H4 (cell line): ENCODE data around the gene UNC13A. TPM values are rescaled to one million over a fixed set of nuclear protein-coding genes. Genes with fewer than 3 reads are reported as not detected.
A peak's percentile ranks its signal among the peaks of the same experiment; 100 is the strongest.
"Not testable (repeated sequence)": the region's sequence is repeated elsewhere in the genome, so short reads cannot be mapped to it uniquely, and the experiment has no call there.

Source experiments
- DNase-seq: peaks from one replicate; pipeline ENCODE4 v3.0.0-alpha.2; 2015; ENCODE audit warnings: low spot score
- total RNA-seq: library from RNA; depleted of rRNA; stranded (reverse); fragments of >200 nt; shearing (Covaris generic); gene quantifications from 2 replicates; pipeline ENCODE4 v1.2.3, GENCODE V29; 2014

The UNC13A gene
- total RNA-seq, 1 experiment from 2014 or later, result 0.04 TPM

DNA sequence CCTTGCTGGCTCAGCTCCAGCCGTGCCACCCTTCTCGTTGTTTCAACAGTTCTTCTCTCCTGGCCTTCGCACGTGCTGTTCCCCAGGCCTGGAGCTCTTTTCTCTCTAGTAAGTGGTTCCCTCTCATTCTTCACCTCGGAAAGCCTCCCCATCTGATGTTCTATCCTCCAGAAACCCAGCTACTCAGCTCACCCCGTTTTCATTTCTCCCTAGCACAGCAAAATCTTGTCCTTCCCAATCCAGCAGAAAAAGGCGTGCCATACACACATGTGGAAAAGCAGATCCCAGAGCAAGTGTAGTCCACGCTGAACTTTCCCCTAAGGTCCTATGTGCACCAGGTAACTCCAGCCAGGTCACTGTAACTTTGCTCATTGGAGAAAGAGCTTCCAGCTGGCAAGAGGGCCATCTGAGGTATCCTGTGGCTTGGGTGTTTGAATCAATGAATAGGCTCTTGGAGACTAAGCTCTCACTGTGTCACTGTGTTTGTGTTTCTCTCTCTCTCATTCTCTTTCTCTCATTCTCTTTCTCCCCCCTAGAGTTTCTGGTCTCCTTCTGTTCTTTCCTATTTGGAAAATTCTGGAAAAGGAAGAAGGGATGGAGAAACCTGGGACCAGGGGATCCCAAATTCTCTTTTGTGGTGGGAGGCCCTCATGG is 83.7 kb downstream of the UNC13A start:
- DNase-seq, result no peak

DNA sequence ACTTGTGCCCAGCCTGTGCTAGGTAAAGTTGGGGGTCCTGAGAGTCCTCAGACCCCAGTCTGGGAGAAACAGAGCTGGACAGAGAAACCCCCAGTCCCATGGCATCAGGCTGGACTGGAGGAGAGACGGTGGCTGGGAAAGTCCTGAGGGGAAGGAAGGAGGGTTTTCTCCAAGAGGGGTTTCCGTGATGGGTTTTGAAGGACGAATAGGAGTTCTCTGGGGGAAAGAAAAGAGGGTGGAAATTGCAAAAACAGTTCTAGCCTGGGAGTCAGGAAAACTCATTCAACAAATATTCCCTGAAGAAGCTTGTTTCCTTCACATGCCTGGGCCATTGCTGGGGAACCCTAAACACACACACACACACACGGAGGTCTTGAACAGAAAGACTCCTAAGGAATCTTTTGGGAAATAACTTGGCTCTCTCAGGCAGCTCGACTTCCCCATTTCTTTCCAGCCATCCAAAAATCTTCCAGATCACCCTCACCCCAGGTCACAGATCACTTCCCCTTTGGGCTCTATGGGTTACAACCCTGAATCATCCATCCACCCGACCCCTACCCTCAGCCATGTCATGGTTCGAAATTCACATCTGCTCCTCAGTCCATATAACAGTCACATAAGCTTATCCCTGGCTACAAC is 85.2 kb downstream of the UNC13A start:
- no peak for DNase-seq

DNA sequence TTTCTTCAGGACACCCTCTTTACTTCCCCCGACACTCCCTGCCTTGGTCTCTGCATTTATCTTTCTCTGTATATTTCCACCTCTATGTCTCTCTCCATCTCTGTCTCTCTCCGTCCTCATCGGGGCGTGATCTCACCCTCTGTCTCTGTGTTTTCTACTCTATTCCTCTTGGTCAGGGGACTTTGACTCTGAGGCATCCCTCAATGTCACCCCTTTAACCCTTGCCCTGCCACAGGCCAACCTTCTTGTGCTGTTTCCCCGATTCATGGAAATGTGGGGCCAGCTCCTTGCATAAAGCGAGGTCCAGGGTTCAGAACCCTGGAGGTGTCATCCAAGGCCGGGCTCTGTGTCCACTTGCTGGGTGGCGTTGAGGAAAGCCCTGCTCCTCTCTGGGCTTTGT is 85.9 kb downstream of the UNC13A start:
- no peak for DNase-seq

DNA sequence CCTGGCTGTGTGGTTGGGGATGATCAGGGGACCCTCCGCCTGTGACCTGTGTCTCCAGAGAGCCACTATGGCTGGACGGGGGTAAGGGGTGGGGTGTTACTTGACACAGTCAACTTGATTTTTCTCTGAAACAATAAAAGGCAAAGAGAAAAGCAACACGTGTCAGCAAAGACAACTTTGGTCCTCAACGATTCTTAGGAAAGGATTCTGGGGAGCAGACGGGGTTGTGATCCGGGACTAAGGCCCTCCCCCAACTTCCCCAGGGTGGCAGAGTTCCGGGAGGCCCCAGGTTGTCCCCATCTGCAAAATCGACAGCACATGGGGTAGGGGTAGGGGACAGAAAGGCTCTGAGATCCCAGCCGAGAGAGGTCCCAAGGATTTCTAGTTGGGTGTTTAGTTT is 86.5 kb downstream of the UNC13A start:
- no peak for DNase-seq

DNA sequence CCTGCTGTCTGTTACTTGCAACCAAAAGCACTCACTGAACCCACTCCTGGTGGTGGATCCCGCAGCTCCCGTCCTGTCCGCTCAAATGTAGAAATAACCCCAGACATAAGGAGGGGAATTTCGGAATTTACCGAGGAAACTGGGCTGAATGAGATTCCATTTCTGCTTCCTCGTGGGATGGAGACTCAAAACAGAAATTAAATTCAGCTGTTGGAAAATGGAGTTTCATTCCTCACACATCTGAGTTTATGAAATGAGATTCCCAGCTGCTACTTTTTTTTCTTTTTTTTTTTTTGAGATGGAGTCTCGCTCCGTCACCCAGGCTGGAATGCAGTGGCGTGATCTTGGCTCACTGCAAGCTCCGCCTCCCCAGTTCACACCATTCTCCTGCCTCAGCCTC is 88.4 kb downstream of the UNC13A start:
- no peak for DNase-seq

DNA sequence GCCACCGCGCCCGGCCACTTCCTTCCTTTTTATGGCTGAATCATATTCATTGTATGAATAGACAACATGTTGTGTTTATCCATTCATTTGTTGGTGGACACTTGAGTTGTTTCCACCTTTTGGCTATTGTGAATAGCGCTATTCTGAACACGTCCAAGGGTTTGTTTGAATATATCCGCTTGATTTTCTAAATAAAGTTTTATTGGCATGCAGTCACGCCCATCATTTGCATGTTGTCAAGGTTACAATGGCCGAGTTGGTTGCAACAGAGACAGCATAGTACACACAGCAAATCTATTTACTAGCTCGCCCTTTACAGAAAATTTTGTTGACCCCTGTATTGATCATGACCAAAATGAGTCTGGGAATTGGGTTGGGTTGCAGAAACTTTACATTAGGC is 89.2 kb downstream of the UNC13A start:
- DNase-seq, result no peak

DNA sequence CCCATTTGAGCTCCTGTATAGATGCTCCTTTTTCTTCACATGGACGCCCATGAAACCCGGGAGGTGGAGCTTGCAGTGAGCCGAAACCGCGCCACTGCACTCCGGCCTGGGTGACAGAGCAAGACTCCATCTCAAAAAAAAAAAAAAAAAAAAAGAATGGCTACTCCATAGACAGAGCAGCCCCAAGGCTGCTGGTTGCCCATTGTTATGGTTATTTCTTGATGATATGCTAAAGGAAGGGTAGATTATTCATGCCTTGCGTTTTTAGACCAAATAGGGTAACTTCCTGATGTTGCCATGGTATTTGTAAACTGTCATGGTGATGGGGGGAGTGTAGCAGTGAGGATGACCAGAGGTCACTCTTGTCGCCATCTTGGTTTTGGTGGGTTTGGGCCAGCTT is 90.1 kb downstream of the UNC13A start:
- not testable (repeated sequence) for DNase-seq

DNA sequence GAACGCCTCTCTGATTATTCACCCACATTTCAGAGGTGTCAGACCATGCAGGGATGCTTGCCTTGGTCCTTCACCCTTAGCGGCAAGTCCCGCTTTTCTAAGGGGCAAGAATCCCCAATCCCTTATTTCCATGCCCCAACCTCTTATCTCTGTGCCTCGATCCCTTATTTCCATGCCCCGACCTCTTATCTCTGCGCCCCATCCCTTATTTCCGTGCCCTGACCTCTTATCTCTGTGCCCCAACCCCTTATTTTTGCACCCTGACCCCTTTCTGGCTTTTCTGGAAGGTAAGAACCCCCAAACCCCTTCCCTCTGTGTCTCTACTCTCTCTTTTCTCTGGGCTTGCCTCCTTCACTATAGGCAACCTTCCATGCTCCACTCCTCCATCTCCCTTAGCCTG is 93.9 kb downstream of the UNC13A start:
- not testable (repeated sequence) for DNase-seq

DNA sequence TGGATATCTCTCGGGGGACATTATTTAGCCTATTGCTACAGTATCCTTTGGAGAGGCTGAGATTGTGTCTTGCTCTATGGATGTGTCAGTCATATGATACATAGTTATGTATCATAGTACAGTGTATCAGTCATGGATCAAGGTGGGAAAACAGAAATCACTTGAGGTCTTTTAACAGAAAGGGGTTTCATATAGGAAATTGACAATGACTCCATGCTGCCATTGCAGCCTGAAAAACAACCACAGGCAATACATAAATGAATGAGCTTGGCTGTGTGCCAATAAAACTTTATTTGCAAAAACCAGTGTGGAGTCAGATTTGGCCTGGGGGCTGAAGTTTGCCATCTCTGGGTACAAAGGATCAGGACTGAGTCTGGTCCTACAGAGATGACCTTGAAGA is 97.3 kb downstream of the UNC13A start:
- DNase-seq, result no peak

DNA sequence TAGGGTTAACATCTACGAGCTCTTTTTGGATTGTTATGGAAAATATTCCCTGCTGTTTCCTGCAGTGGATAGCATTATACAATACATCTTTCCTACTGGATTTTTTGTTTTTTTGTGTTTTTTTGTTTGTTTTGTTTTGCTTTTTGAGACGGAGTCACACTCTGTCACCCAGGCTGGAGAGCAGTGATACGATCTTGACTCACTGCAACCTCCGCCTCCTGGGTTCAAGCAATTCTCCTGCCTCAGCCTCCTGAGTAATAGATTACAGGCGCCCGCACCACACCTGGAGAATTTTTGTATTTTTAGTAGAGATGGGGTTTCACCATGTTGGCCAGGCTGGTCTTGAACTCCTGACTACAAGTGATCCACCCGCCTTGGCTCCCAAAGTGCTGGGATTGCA is 102.8 kb downstream of the UNC13A start:
- DNase-seq, result not testable (repeated sequence)

DNA sequence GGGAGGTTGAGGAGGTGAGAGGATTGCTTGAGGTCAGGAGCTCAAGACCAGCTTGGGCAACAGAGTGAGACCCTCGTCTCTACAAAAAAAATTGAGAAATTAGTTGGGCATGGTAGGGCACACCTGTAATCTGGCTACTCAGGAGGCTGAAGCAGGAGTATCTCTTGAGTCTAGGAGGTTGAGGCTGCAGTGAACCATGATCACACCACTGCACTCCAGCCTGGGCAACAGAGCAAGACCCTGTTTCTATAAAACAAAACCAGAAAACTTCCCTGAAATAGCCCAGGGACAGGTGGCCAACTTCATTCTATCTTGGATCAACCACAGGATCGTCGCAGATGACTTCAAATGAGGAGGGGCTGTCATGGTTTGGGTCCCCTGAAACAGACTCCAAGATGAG is 104.0 kb downstream of the UNC13A start:
- no peak for DNase-seq

DNA sequence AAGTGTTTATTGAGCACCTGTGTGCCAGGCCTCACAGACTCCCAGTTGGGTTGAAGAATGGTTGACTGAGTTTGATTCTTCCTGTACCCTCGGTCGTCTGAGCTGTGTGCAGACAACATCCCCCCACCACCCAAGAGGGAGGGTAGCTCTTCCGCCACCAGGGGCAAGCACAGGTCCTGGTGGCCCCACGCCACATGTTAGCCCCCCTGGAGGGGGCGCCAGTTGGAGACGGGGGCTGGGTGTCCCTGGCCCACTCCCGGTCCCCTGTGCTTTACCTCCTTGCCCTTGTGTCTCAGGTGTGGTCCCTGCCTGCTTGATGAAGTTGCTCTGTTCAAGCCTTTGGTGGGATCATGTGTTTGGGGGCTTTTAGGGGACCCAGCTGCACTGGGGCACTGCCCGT is 105.5 kb downstream of the UNC13A start:
- no peak for DNase-seq

DNA sequence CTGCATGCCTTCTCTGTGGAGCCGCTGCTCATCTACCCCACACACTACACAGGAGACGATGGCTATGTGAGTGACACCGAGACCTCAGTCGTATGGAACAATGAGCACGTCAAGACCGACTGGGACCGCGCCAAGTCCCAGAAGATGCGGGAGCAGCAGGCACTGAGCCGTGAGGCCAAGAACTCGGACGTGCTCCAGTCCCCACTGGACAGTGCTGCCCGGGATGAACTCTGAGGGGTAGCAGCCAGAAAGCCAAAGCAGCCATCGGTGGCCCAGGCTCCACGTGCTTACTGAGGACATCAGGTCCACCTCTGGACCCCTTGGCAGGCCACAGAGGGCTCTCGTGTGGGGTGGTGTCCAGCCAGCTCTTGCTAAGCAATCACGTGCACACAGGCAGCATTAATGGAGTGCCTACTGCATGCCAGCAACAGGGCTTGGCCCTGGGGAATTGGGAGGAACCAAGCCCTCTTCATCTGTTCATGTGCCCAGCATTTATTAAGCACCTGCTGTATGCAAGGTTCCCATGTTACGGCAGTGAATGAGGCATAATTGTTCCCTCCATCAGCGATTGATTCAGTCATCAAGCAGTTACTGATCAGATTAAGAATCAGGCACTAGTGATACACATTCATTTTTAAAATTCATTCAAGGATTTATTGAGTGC is 106.8 kb downstream of the UNC13A start:
- DNase-seq, result no peak

DNA sequence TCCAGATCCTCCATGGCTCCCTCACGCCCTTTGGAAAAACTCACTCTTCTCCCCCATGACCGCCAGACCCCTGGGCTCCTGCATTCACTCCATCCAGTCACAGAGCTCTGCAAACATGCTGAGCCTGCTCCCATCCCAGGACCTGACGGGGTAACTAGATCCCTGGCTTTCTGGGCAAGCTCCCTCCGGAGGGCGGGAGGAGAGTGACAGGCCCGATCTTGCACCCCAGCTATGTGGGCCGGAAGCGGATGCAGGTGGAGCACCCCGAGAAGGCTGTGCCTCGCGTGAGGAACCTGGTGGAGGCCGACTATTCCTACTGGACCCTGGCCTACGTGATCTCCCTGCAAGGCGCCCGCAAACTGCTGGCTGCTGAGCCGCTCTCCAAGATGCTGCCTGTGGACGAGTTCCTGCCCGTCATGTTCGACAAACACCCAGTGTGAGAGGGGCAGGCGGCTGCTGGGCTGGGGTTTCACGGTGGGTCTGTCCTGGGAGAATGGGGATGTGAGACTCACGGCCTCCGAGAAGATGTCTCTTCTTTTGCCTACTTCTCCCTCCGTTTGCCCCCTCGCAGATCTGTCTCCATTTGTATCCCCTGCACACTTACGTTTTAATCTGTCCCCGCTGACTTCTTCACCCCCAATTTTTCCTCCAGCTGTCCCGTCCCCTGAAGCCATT is 107.5 kb downstream of the UNC13A start:
- DNase-seq, result no peak

DNA sequence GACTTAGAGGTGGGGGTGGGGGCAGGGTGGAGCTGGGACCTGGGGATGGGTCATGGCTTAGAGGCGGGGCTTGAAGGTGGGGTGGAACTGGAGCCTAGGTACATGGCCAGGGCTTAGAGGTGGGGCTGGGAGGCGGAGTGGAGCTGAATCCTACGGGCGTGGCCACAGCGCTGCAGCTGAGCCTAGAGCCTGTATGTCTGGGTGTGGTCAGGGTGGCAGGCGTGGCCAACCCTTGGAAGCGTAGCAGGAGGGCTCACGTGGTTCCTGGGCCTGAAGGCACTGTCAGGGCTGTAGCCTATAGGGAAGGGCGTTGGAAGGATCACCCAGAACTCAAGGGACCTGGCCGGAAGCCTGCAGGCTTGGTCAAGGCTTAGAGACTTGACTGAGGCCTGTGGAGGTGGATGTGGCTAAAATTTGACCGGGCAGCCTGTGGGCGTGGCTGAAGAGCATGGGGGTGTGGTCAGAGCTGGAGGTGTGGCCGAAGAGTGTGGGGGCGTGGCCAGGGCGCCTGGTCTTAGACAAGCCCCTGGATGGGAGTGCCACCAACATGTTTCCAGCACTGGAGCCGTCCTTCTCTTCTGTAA is 108.4 kb downstream of the UNC13A start:
- DNase-seq, result peak; percentile 42

DNA sequence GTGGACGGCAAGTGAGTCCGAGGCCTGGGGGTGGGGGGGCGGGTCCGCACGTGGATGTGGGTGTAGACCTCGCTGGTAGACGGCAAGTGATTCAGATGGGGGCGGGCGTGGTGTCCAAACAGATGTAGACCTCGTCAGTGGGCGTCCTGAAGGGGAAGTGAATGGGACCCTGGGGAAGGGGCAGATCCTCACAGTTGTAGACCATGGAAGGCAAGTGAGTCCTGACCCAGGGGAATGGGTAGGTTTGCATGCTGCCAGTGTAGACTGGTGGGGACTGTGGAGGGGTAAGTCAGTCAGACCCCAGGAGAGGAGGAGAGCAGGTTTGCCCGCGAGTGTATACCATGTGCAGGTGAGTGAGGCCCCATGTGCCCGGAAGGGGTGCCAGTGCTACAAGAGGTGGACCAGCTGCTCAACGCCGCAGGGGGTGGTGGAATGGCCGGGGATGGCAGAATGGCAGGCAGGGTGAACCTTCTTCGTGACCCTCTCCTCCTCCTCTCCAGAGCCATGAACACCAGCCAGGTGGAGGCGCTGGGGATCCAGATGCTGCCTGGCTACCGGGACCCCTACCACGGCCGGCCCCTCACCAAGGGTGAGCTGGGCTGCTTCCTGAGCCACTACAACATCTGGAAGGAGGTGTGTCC is 110.6 kb downstream of the UNC13A start:
- no peak for DNase-seq

DNA sequence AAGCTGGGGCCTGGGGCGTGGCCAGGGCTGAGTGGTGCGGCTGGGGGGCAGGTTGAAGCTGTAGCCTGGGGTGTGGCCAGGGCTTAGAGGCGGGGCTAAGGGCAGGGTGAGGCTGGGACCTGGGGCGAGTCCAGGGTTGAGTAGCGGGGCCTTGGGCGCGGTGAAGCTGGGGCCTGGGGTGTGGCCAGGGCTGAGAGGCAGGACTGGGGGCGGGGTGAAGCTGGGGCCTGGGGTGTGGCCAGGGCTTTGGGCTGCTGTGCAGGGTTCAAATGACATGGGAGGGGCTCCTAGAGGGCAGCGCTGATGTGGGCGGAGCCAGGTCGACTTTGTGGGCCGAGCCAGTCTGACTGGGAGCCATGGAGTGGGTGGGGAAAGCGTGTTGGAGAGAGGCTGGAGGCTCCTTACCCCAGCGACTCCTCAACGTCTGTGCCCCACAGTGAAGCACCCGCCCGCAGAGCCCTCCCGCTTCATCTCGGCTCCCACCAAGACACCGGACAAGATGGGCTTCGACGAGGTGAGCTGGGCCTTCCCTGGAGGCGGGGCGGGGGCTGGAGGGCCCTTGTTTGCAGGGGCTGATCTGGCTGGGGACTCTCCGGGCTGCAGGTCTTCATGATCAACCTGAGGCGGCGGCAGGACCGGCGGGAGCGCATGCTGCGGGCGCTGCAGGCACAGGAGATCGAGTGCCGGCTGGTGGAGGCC is 111.2 kb downstream of the UNC13A start:
- DNase-seq, result no peak

DNA sequence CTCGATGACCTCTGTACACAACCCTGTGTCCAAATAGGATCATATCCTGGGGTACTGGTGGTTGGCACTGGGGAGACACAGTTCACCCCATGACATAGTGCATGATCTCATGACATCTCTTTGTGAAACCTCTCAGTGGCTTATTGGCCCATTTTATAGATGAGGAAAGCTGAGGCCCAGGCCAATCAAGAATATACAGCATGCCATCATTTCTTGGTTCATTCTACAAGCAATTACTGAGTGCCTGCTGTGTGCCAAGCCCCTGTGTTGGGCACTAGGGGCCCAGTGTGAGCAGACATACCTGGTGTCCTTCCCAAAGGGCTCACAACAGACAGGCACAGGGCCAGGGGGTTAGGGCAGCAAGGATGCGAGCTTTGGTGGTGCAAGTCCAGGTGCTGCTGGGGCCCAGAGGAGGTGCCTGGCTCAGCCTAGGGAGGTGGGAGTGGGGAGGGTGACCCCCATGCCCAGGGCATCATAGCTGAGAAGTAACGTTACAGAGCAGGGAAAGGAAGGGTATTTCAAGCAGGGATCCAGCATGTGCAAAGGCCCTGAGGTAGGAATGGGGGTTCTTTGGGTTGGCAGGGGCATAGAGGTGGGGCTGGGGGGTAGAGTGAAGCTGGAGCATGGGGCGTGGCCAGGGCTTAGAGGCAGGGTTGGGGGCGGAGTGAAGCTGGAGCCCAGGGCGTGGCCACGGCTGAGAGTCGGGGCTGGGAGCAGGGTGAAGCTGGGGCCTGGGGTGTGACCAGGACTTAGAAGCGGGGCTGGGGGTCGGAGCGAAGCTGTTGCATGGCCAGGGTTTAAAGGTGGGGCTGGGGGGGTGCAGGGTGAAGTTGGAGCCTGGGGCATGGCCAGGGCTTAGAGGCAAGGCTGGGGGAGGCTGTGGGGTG is 112.0 kb downstream of the UNC13A start:
- DNase-seq, result no peak

DNA sequence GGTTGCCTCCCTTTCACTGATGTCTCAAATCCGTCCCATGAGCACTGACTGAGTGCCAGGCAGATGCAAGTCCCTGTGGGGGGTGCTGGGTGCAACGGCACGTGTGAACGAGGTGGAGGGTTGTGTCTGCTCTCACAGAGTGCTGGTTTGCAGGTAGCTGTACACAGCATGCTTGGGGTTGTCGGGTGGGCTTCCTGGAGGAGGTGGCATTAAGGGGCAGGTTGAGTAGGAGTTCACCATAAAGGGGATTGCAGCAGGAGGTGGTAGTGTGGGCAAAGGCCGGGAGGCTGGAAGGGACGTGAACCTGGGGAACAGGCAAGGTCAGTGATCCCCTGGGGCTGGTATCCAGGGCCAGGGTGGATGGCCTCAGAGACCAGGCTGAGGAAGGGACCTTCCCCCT is 115.5 kb downstream of the UNC13A start:
- DNase-seq, result no peak

DNA sequence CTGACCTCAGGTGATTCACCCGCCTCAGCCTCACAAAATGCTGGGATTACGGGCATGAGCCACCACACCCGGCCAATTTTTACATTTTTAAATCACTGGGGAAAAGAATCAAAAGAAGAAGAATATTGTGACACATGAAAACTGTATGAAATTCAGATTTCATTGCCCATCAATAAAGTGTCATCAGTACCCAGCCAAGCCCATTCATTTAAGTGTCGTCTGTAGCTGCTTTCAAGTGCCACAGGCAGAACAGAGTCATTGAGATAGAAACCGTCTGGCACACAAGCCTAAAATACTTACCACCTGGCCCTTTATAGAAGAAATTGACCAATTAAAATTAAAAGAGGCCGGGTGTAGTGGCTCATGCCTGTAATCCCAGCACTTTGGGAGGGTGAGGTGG is 117.4 kb downstream of the UNC13A start:
- no peak for DNase-seq
